GM12878 (cell line): ENCODE data around the gene ROBO1. TPM values are rescaled to one million over a fixed set of nuclear protein-coding genes. Genes with fewer than 3 reads are reported as not detected.

Experiments used
- ATAC-seq: fragments of 200-7000 bp; cut with Tn5 transposase; 3 replicates; pipeline ENCODE4 v1.9.1; 2020; ENCODE audit warnings: mild to moderate bottlenecking, moderate library complexity
- BruUV-seq: library from RNA; stranded (reverse); fragments of 400-500 nt; replicated peaks from 2 replicates; lab custom pipeline; 2021; lab: Mats Ljungman, UMichigan
- CTCF ChIA-PET: fragments of 300-600 bp; sonication (Branson Sonifier 250); formaldehyde crosslinking; extraction: SDS; loops from one replicate; lab custom pipeline; 2021; ENCODE audit warnings: inconsistent platforms; lab: Yijun Ruan, JAX
- POLR2A ChIA-PET: fragments of 350-600 bp; formaldehyde crosslinking; extraction: SDS; loops from one replicate; lab custom pipeline; 2021; ENCODE audit warnings: inconsistent platforms; lab: Charles Lee
- RAD21 ChIA-PET: fragments of 300-600 bp; sonication (Branson Sonifier 250); formaldehyde crosslinking; loops from one replicate; lab custom pipeline; 2023; ENCODE audit warnings: antibody characterized with exemption; ENCODE audit not compliant: unreplicated experiment; lab: Charles Lee
- SMC1A ChIA-PET: fragments of 300-600 bp; sonication (Branson Sonifier 250); formaldehyde crosslinking; loops from one replicate; lab custom pipeline; 2023; ENCODE audit not compliant: unreplicated experiment, uncharacterized antibody; lab: Charles Lee
- DNase-seq: peaks from one replicate; pipeline ENCODE4 v3.0.0-alpha.2; 2011; ENCODE audit warnings: low read depth, low spot score
- FAIRE-seq: peaks from 3 replicates; lab custom pipeline; 2011; peaks lifted over from hg19 to GRCh38; lab: Jason Lieb, UNC
- H2AFZ ChIP-seq: 2 replicates; pipeline ENCODE4 v1.6.0; 2011; ENCODE audit warnings: low read depth, low read length, control low read depth; ENCODE audit not compliant: control insufficient read depth
- H3K27ac ChIP-seq: 2 replicates; pipeline ENCODE4 v1.5.1; 2011; ENCODE audit warnings: control low read depth; ENCODE audit not compliant: control insufficient read depth, insufficient read depth
- H3K27me3 ChIP-seq, 2 experiments: replicated peaks in 1 of 2; 2 replicates each; pipeline versions ENCODE4 v1.6.0 to v1.6.1; 2011; ENCODE audit warnings: low read length in 1 of 2; ENCODE audit not compliant: control insufficient read depth in 2 of 2, insufficient read depth in 2 of 2
- H3K36me3 ChIP-seq, 2 experiments: 2 replicates each; pipeline ENCODE4 v1.5.1; 2011; ENCODE audit warnings: low read length in 1 of 2; ENCODE audit not compliant: control insufficient read depth in 2 of 2, insufficient read depth in 2 of 2
- H3K4me1 ChIP-seq: 2 replicates; pipeline ENCODE4 v1.6.1; 2011; ENCODE audit warnings: mild to moderate bottlenecking, low read length, moderate library complexity, mixed read lengths; ENCODE audit not compliant: control insufficient read depth, insufficient read depth
- H3K4me2 ChIP-seq: 2 replicates; pipeline ENCODE4 v1.6.0; 2011; ENCODE audit warnings: control low read depth; ENCODE audit not compliant: control insufficient read depth, insufficient read depth
- H3K4me3 ChIP-seq: fragments of 200-600 bp; sonication (generic); 2 replicates; pipeline ENCODE4 v1.5.1; 2016
- H3K79me2 ChIP-seq: 2 replicates; pipeline ENCODE4 v1.6.0; 2011; ENCODE audit warnings: low read length; ENCODE audit not compliant: control insufficient read depth, insufficient read depth
- H3K9ac ChIP-seq: 2 replicates; pipeline ENCODE4 v1.8.0; 2011; ENCODE audit warnings: low read length, control low read depth, mixed read lengths; ENCODE audit not compliant: control insufficient read depth, insufficient read depth
- H3K9me3 ChIP-seq: replicated peaks from 3 replicates; pipeline ENCODE4 v1.5.1; 2011; ENCODE audit warnings: mild to moderate bottlenecking, low read length; ENCODE audit not compliant: control insufficient read depth, insufficient read depth
- H4K20me1 ChIP-seq: 2 replicates; pipeline ENCODE4 v1.6.0; 2011; ENCODE audit not compliant: control insufficient read depth, insufficient read depth
- BCL11A ChIP-seq: IDR thresholded peaks from 2 replicates; pipeline ENCODE4 v1.6.1; 2011; ENCODE audit warnings: low read depth, low read length
- BMI1 ChIP-seq: fragments of 450-650 bp; IDR thresholded peaks from 2 replicates; pipeline ENCODE4 v1.6.1; 2016; ENCODE audit warnings: mild to moderate bottlenecking, moderate library complexity, borderline replicate concordance
- CBX3 ChIP-seq: fragments of 200-600 bp; sonication (generic); IDR thresholded peaks from 2 replicates; pipeline ENCODE4 v1.6.1; 2016; ENCODE audit warnings: low read depth, borderline replicate concordance
- E2F8 ChIP-seq: fragments of 450-650 bp; IDR thresholded peaks from 2 replicates; pipeline ENCODE4 v1.6.1; 2018; ENCODE audit warnings: mild to moderate bottlenecking, low read depth, moderate library complexity; ENCODE audit not compliant: partially characterized antibody
- FOXK2 ChIP-seq: fragments of 450-650 bp; IDR thresholded peaks from 2 replicates; pipeline ENCODE4 v1.6.1; 2017; ENCODE audit warnings: mild to moderate bottlenecking, moderate library complexity
- HDGF ChIP-seq: fragments of 450-650 bp; IDR thresholded peaks from 2 replicates; pipeline ENCODE4 v1.6.1; 2016; ENCODE audit warnings: antibody characterized with exemption
- JUND ChIP-seq: IDR thresholded peaks from 2 replicates; pipeline ENCODE4 v1.6.1; 2012; ENCODE audit warnings: low read depth, mild to moderate bottlenecking, low read length, improper control_type of control experiment, moderate library complexity
- LARP7 ChIP-seq: fragments of 450-650 bp; IDR thresholded peaks from 2 replicates; pipeline ENCODE4 v1.6.1; 2017; ENCODE audit warnings: mild to moderate bottlenecking
- RAD21 ChIP-seq: IDR thresholded peaks from 2 replicates; pipeline ENCODE4 v1.6.1; 2011; ENCODE audit warnings: mild to moderate bottlenecking, low read depth, low read length, moderate library complexity; ENCODE audit not compliant: insufficient read depth
- RB1 ChIP-seq: fragments of 450-650 bp; formaldehyde crosslinking; IDR thresholded peaks from 2 replicates; pipeline ENCODE4 v1.6.1; 2017; ENCODE audit warnings: mild to moderate bottlenecking, borderline replicate concordance
- RFX5 ChIP-seq: IDR thresholded peaks from 2 replicates; pipeline ENCODE4 v1.6.1; 2011; ENCODE audit warnings: low read depth, low read length, improper control_type of control experiment
- SMAD1 ChIP-seq: fragments of 450-650 bp; IDR thresholded peaks from 2 replicates; pipeline ENCODE4 v1.6.1; 2018; ENCODE audit warnings: mild to moderate bottlenecking, low read depth; ENCODE audit not compliant: partially characterized antibody
- SREBF2 ChIP-seq: IDR thresholded peaks from 2 replicates; pipeline ENCODE4 v1.6.1; 2012; ENCODE audit warnings: mild to moderate bottlenecking, low read length
- TCF12 ChIP-seq: IDR thresholded peaks from 2 replicates; pipeline ENCODE4 v1.6.1; 2011; ENCODE audit warnings: low read depth, mild to moderate bottlenecking, low read length
- YBX1 ChIP-seq: fragments of 450-650 bp; IDR thresholded peaks from 2 replicates; pipeline ENCODE4 v1.6.1; 2016; ENCODE audit warnings: antibody characterized with exemption
- ZBED1 ChIP-seq: IDR thresholded peaks from 2 replicates; pipeline ENCODE4 v1.6.1; 2016; ENCODE audit warnings: borderline replicate concordance
- ZNF24 ChIP-seq: fragments of 450-650 bp; IDR thresholded peaks from 2 replicates; pipeline ENCODE4 v1.6.1; 2017; ENCODE audit warnings: antibody characterized with exemption, mild to moderate bottlenecking
- WGBS: methylation state at CpG from one replicate; pipeline ENCODE4 v1.1.6; 2016; ENCODE audit warnings: low lambda C conversion rate; ENCODE audit not compliant: insufficient replicate concordance, insufficient coverage; ENCODE audit errors: missing lambda C conversion rate; 5-methylcytosine and 5-hydroxymethylcytosine counted together
- in situ Hi-C: fragments of 300-500 bp; cut with MboI; formaldehyde crosslinking; loops from 9 replicates; pipeline ENCODE4 v1.14.3; 2018; ENCODE audit warnings: mixed read lengths
- intact Hi-C: fragments of 100-400 bp; cut with micrococcal nuclease; formaldehyde crosslinking; loops from one replicate; pipeline ENCODE4 v1.14.2; 2022; ENCODE audit not compliant: unreplicated experiment
- polyA plus RNA-seq, 11 experiments: library from polyadenylated mRNA; depleted of rRNA in 4 of 11; unstranded in 6 of 11; stranded (reverse) in 5 of 11; fragments of >200 nt; fragmentation: Nextera tagmentation in 4 of 11; fragmentation: Illumina TruSeq in 1 of 11; extraction: Ambion mirVana in 4 of 11; extraction: Trizol in 1 of 11; gene quantifications; 1 replicate in 1 of 11; 2 replicates in 10 of 11; pipeline versions ENCODE4 v1.2.1 to v1.2.3, GENCODE V29; 2011 to 2016; ENCODE audit warnings: inconsistent platforms in 2 of 11, missing spikeins in 2 of 11, low read depth in 1 of 11
- total RNA-seq, 4 experiments: library from RNA; depleted of rRNA in 3 of 4; stranded (reverse); fragments of >200 nt in 3 of 4; fragmentation: Illumina TruSeq in 1 of 4; extraction: Trizol in 1 of 4; gene quantifications; 2 replicates each; pipeline versions ENCODE4 v1.2.1 to v1.2.3, GENCODE V29; 2013 to 2021

ROBO1 gene
- total and polyA plus RNA-seq, 10 of the 15 experiments (the other 5 are each of a cell fraction or from before 2014, with no cell fraction given) = 0.29 to 46.5 (median 1.2) TPM

GRCh38 chr3:78754066-78754743 is 1013.6 kb downstream of the ROBO1 start:
- Histone ChIP-seq H3K27ac (no peak overlapping the region), H3K4me1 (no peaks in the 10 kb centered on the region), H3K79me2 (no peaks in the 10 kb centered on the region), H3K9ac (no peak overlapping the region), H3K9me3 (no peaks in the 10 kb centered on the region; the same call in 2 of the 3 replicates), H3K4me2 (no peak overlapping the region), H3K36me3 (no peaks in the 10 kb centered on the region), H3K4me3 (no peak overlapping the region), H4K20me1 (no peaks in the 10 kb centered on the region), H2AFZ (no peak overlapping the region), H3K27me3 (no peaks in the 10 kb centered on the region)
- FAIRE-seq (no peak), ATAC-seq (no peak), DNase-seq (no peak)
- intact Hi-C loops = no loop called here
- ChIA-PET RAD21 (interaction anchor here (0.9 to 1.0 kb wide), 2 partner anchors 10 to 16 kb away, joined by 4 read pairs; no protein-coding TSS in a partner anchor), POLR2A (interaction anchor here (0.5 to 1.4 kb wide), 3 partner anchors 11 to 82 kb away, joined by 3 read pairs; no protein-coding TSS in a partner anchor), SMC1A (interaction anchor here (0.6 to 2.5 kb wide), 8 partner anchors 10 to 279 kb away, joined by 3 to 14 read pairs (median 3); no protein-coding TSS in a partner anchor), CTCF (interaction anchor here (1.4 kb wide), 1 partner anchor 14 kb away, joined by 3 read pairs; no protein-coding TSS in a partner anchor)
- in situ Hi-C loops = no loop called here
- no peak for TF ChIP-seq RB1
- TF ChIP-seq FOXK2 = no peak
- no peak for TF ChIP-seq YBX1
- no peak for TF ChIP-seq TCF12
- BruUV-seq = no TSS peak
- 70% methylated on average over 3 of the region's 3 CpGs for WGBS

- BruUV-seq = no TSS peak
- CTCF ChIA-PET = no interaction called here
- in situ Hi-C loops = no loop called here
- TF ChIP-seq CBX3 (no peak), SMAD1 (no peak), LARP7 (no peak), BMI1 (no peak), SREBF2 (no peak), RAD21 (no peak), HDGF (no peak), ZNF24 (no peak), RFX5 (no peak), E2F8 (no peak), ZBED1 (no peak), RB1 (no peak), BCL11A (no peak), JUND (no peak)
These were observed 1016.5 kb downstream of the ROBO1 start for GRCh38 chr3:78751266-78751665.

More at GRCh38 chr3:78751266-78751665, 1016.5 kb downstream of the ROBO1 start:
- ChIA-PET POLR2A (no interaction called here), RAD21 (interaction anchor here (1.9 kb wide), 1 partner anchor 12 kb away, joined by 4 read pairs; no protein-coding TSS in a partner anchor), SMC1A (interaction anchor here (1.0 kb wide), 1 partner anchor 10 kb away, joined by 3 read pairs; no protein-coding TSS in a partner anchor)
- no peak overlapping the region for H3K9ac ChIP-seq
- FAIRE-seq = no peak
- H2AFZ ChIP-seq = no peak overlapping the region
- H4K20me1 ChIP-seq = no peaks in the 10 kb centered on the region
- H3K27ac ChIP-seq = no peak overlapping the region
- no peaks in the 10 kb centered on the region for H3K79me2 ChIP-seq
- H3K36me3 ChIP-seq = no peaks in the 10 kb centered on the region
- no peaks in the 10 kb centered on the region for H3K27me3 ChIP-seq
- H3K4me3 ChIP-seq = no peak overlapping the region
- H3K4me1 ChIP-seq = no peaks in the 10 kb centered on the region
- no peak for ATAC-seq
- 0% methylated on average over 1 of the region's 1 CpG for WGBS
- H3K4me2 ChIP-seq = no peak overlapping the region
- no peak for DNase-seq
- H3K9me3 ChIP-seq = no peaks in the 10 kb centered on the region; the same call in 2 of the 3 replicates
- intact Hi-C loops = no loop called here
